ENCODE measurements around the gene PKNOX2.

PKNOX2 gene

GRCh38 chr11:125408311-125408711 lies 243.8 kb downstream of the PKNOX2 start:
- no peak for DNase-seq (ENCODE audit: low read depth in 1 of 2, low spot score in 1 of 2)
- H3K27ac ChIP-seq (replicated peaks), result no peak overlapping the region
- H3K4me3 ChIP-seq (replicated peaks; ENCODE audit: insufficient read depth, low read length), result no peak overlapping the region
- peaks cover 26% of the 10 kb centered on the region for H3K27me3 ChIP-seq (ENCODE audit: insufficient read depth, poor library complexity, severe bottlenecking)
- TF ChIP-seq, protein P1, sequence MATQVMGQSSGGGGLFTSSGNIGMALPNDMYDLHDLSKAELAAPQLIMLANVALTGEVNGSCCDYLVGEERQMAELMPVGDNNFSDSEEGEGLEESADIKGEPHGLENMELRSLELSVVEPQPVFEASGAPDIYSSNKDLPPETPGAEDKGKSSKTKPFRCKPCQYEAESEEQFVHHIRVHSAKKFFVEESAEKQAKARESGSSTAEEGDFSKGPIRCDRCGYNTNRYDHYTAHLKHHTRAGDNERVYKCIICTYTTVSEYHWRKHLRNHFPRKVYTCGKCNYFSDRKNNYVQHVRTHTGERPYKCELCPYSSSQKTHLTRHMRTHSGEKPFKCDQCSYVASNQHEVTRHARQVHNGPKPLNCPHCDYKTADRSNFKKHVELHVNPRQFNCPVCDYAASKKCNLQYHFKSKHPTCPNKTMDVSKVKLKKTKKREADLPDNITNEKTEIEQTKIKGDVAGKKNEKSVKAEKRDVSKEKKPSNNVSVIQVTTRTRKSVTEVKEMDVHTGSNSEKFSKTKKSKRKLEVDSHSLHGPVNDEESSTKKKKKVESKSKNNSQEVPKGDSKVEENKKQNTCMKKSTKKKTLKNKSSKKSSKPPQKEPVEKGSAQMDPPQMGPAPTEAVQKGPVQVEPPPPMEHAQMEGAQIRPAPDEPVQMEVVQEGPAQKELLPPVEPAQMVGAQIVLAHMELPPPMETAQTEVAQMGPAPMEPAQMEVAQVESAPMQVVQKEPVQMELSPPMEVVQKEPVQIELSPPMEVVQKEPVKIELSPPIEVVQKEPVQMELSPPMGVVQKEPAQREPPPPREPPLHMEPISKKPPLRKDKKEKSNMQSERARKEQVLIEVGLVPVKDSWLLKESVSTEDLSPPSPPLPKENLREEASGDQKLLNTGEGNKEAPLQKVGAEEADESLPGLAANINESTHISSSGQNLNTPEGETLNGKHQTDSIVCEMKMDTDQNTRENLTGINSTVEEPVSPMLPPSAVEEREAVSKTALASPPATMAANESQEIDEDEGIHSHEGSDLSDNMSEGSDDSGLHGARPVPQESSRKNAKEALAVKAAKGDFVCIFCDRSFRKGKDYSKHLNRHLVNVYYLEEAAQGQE (IDR thresholded peaks at IDR 0.05; ENCODE audit: insufficient replicate concordance, low read depth), result no peak
- TF ChIP-seq POLR2AphosphoS5 (IDR thresholded peaks at IDR 0.05; ENCODE audit: low read depth), result no peak
- no peak for TF ChIP-seq CTCF (IDR thresholded peaks at IDR 0.05; ENCODE audit: insufficient read depth, low read length)
- no peak for TF ChIP-seq GABPA (IDR thresholded peaks at IDR 0.05; ENCODE audit: low read depth)
- no peak for TF ChIP-seq SPI1 (IDR thresholded peaks at IDR 0.05; ENCODE audit: borderline replicate concordance, low read depth)

DNA sequence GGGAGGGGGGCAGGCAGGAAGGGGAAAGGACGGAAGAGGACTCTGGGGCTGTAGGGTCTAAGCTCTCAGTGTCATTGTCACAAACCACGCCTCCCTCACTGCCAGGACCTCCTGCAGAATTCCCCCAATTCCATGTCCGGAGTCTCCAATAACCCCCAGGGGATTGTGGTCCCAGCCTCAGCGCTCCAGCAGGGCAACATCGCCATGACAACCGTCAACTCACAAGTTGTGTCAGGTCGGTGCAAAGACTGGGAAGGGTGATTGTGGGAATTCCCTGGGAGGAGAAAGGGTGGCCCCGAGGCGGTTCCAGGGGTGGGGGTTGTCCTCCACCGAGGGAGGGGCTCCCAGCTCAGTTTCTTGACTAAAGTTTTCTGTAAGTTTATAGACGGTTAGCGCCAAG lies 245.5 kb downstream of the PKNOX2 start:
- H3K27ac ChIP-seq (replicated peaks), result no peak overlapping the region
- no peak overlapping the region for H3K4me3 ChIP-seq (replicated peaks; ENCODE audit: insufficient read depth, low read length)
- H3K27me3 ChIP-seq (ENCODE audit: insufficient read depth, poor library complexity, severe bottlenecking), result peaks cover 18% of the 10 kb centered on the region
- DNase-seq (ENCODE audit: low read depth in 1 of 2, low spot score in 1 of 2), result no peak
- TF ChIP-seq CTCF (IDR thresholded peaks at IDR 0.05; ENCODE audit: insufficient read depth, low read length), result no peak
- TF ChIP-seq, protein P1 (IDR thresholded peaks at IDR 0.05; ENCODE audit: insufficient replicate concordance, low read depth), result no peak
- TF ChIP-seq POLR2AphosphoS5 (IDR thresholded peaks at IDR 0.05; ENCODE audit: low read depth), result no peak
- no peak for TF ChIP-seq SPI1 (IDR thresholded peaks at IDR 0.05; ENCODE audit: borderline replicate concordance, low read depth)
- no peak for TF ChIP-seq GABPA (IDR thresholded peaks at IDR 0.05; ENCODE audit: low read depth)

- H3K4me3 ChIP-seq (replicated peaks; ENCODE audit: insufficient read depth, low read length), result no peak overlapping the region
- no peak overlapping the region for H3K27ac ChIP-seq (replicated peaks)
- H3K27me3 ChIP-seq (ENCODE audit: insufficient read depth, poor library complexity, severe bottlenecking), result peaks cover 9% of the 10 kb centered on the region
- DNase-seq (ENCODE audit: low read depth in 1 of 2, low spot score in 1 of 2), result no peak
- TF ChIP-seq POLR2AphosphoS5 (IDR thresholded peaks at IDR 0.05; ENCODE audit: low read depth) (no peak), SPI1 (IDR thresholded peaks at IDR 0.05; ENCODE audit: borderline replicate concordance, low read depth) (no peak), CTCF (IDR thresholded peaks at IDR 0.05; ENCODE audit: insufficient read depth, low read length) (no peak), GABPA (IDR thresholded peaks at IDR 0.05; ENCODE audit: low read depth) (no peak)
- TF ChIP-seq, protein P1 (IDR thresholded peaks at IDR 0.05; ENCODE audit: insufficient replicate concordance, low read depth), result no peak
These were observed 247.6 kb downstream of the PKNOX2 start for GRCh38 chr11:125412177-125412496.
